Activated T-cell treated with anti-CD3 and anti-CD28 coated beads, Interleukin-2, amount 50 U/mL, for 4 hours (primary cell): Measurements from ENCODE around the gene GREB1L. TPM values are rescaled to one million over a fixed set of nuclear protein-coding genes. Genes with fewer than 3 reads are reported as not detected.
"Not testable (repeated sequence)": the region's sequence is repeated elsewhere in the genome, so short reads cannot be mapped to it uniquely, and the experiment has no call there.

Experiments
- ATAC-seq, 2 donors: fragments of 200-7000 bp; cut with Tn5 transposase; one replicate each; pipeline ENCODE4 v1.10.0; 2021
- DNase-seq: peaks from one replicate; pipeline ENCODE4 v3.0.0-alpha.2; 2020
- H3K27me3 Mint-ChIP-seq: one replicate; pipeline ENCODE4 v1.8.0; 2021; ENCODE audit warnings: low read depth, mixed read lengths
- H3K36me3 Mint-ChIP-seq: one replicate; pipeline ENCODE4 v1.8.0; 2022; ENCODE audit warnings: mixed read lengths; ENCODE audit not compliant: insufficient read depth
- H3K4me1 Mint-ChIP-seq: one replicate; pipeline ENCODE4 v1.8.0; 2021; ENCODE audit warnings: low read depth, mixed read lengths
- H3K4me3 Mint-ChIP-seq: one replicate; pipeline ENCODE4 v1.8.0; 2021; ENCODE audit warnings: mild to moderate bottlenecking, moderate library complexity, mixed read lengths
- H3K9me3 Mint-ChIP-seq: one replicate; pipeline ENCODE4 v1.8.0; 2021; ENCODE audit warnings: mixed read lengths
- total RNA-seq, 3 donors: library from RNA; stranded (reverse); gene quantifications; one replicate each; pipeline ENCODE4 v1.2.1, GENCODE V29; 2021

Gene GREB1L
- total RNA-seq, 3 donors from 2014 or later: 0.03 TPM; not detected in 2

- H3K4me3 Mint-ChIP-seq: no peak overlapping the region
- no peaks in the 10 kb centered on the region for H3K36me3 Mint-ChIP-seq
- H3K27me3 Mint-ChIP-seq: peaks cover 5% of the 10 kb centered on the region
- ATAC-seq (no peak), DNase-seq (no peak)
- H3K4me1 Mint-ChIP-seq: no peaks in the 10 kb centered on the region
- no peaks in the 10 kb centered on the region for H3K9me3 Mint-ChIP-seq
These were observed 63.6 kb downstream of the GREB1L start for GRCh38 chr18:21305621-21306020.

DNA sequence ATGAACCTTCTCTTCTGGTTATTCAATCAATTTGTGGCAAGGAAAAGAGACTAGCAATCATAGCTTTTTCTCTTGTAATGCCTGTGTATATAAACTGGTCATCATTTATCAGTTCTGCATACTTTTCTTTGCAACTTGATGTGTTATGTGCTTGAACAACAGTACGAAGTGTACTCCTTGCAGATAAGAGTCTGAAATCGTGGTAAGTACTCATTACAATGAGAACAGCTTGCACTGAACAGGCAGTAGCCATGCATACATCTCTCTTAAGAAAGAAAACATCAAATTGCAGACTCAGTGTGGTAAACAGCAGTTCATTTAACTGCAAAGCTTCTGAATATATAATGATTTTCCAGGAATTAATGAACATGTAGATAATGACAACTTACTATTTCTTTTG, 64.3 kb downstream of the GREB1L start:
- Mint-ChIP-seq H3K9me3 (no peaks in the 10 kb centered on the region), H3K4me3 (no peak overlapping the region), H3K4me1 (no peaks in the 10 kb centered on the region), H3K27me3 (peaks cover 5% of the 10 kb centered on the region), H3K36me3 (no peaks in the 10 kb centered on the region)
- ATAC-seq (no peak), DNase-seq (no peak)

GRCh38 chr18:21307578-21307977, 65.5 kb downstream of the GREB1L start:
- no peak for DNase-seq
- H3K4me1 Mint-ChIP-seq: no peaks in the 10 kb centered on the region

GRCh38 chr18:21309248-21309647, 67.2 kb downstream of the GREB1L start:
- ATAC-seq: no peak
- Mint-ChIP-seq H3K36me3 (no peaks in the 10 kb centered on the region), H3K4me3 (no peak overlapping the region), H3K27me3 (peaks cover 7% of the 10 kb centered on the region), H3K9me3 (no peaks in the 10 kb centered on the region), H3K4me1 (no peaks in the 10 kb centered on the region)
- no peak for DNase-seq

More at GRCh38 chr18:21307578-21307977, 65.5 kb downstream of the GREB1L start:
- H3K27me3 Mint-ChIP-seq: peaks cover 5% of the 10 kb centered on the region
- ATAC-seq: no peak
- no peaks in the 10 kb centered on the region for H3K9me3 Mint-ChIP-seq
- no peak overlapping the region for H3K4me3 Mint-ChIP-seq
- H3K36me3 Mint-ChIP-seq: no peaks in the 10 kb centered on the region

DNA sequence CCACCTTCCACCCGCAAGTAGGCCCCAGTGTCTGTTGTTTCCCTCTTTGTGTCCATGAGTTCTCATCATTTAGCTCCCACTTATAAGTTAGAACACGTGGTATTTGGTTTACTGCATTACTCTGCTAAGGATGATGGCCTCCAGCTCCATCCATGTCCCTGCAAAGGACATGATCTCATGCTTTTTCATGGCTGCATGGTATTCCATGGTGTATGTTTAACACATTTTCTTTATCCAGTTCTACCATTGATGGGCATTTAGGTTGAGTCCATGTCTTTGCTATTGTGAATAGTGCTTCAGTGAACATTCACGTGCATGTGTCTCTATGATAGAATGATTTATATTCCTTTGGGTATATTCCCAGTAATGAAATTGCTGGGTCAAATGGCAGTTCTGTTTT, 69.9 kb downstream of the GREB1L start:
- not testable (repeated sequence) for H3K4me3 Mint-ChIP-seq, DNase-seq, H3K27me3 Mint-ChIP-seq, H3K9me3 Mint-ChIP-seq, ATAC-seq, H3K36me3 Mint-ChIP-seq, H3K4me1 Mint-ChIP-seq

- H3K27me3 Mint-ChIP-seq: peaks cover 3% of the 10 kb centered on the region
- H3K4me3 Mint-ChIP-seq: no peak overlapping the region
- no peaks in the 10 kb centered on the region for H3K9me3 Mint-ChIP-seq
- ATAC-seq: no peak
- no peaks in the 10 kb centered on the region for H3K4me1 Mint-ChIP-seq
- no peaks in the 10 kb centered on the region for H3K36me3 Mint-ChIP-seq
- DNase-seq: no peak
These were observed 71.5 kb downstream of the GREB1L start for GRCh38 chr18:21313576-21313975.

- Mint-ChIP-seq H3K9me3 (no peaks in the 10 kb centered on the region), H3K4me1 (no peaks in the 10 kb centered on the region), H3K36me3 (no peaks in the 10 kb centered on the region), H3K27me3 (peaks cover 4% of the 10 kb centered on the region), H3K4me3 (no peak overlapping the region)
- DNase-seq (no peak), ATAC-seq (no peak)
These were observed 72.7 kb downstream of the GREB1L start for GRCh38 chr18:21314724-21315123.

DNA sequence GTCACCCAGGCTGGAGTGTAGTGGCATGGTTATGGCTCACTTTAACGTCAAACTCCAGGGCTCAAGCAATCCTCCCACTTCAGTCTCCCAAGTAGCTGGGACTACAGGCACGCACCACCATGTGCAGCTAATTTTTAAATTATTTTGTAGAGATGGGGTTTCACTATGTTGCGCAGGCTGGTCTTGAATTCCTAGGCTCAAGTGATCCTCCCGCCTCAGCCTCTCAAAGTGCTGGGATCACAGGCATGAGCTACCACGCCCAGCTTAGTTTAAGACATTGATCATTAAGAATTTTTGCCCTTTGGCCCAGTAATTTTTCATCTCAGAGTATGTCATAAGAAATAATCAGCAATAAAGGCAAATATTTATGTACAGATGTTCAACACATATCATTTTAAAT, 73.1 kb downstream of the GREB1L start:
- H3K4me3 Mint-ChIP-seq, DNase-seq, H3K27me3 Mint-ChIP-seq, H3K36me3 Mint-ChIP-seq, ATAC-seq, H3K4me1 Mint-ChIP-seq, H3K9me3 Mint-ChIP-seq: not testable (repeated sequence)

- Mint-ChIP-seq H3K36me3 (no peaks in the 10 kb centered on the region), H3K4me3 (no peak overlapping the region), H3K4me1 (no peaks in the 10 kb centered on the region), H3K27me3 (peaks cover 4% of the 10 kb centered on the region), H3K9me3 (no peaks in the 10 kb centered on the region)
- no peak for DNase-seq
- ATAC-seq: no peak
These were observed 73.7 kb downstream of the GREB1L start for GRCh38 chr18:21315741-21316197.

- no peak overlapping the region for H3K4me3 Mint-ChIP-seq
- peaks cover 4% of the 10 kb centered on the region for H3K27me3 Mint-ChIP-seq
- H3K36me3 Mint-ChIP-seq: no peaks in the 10 kb centered on the region
- DNase-seq (no peak), ATAC-seq (no peak)
- H3K4me1 Mint-ChIP-seq: no peaks in the 10 kb centered on the region
- no peaks in the 10 kb centered on the region for H3K9me3 Mint-ChIP-seq
These were observed 74.3 kb downstream of the GREB1L start for GRCh38 chr18:21316296-21316695.

DNA sequence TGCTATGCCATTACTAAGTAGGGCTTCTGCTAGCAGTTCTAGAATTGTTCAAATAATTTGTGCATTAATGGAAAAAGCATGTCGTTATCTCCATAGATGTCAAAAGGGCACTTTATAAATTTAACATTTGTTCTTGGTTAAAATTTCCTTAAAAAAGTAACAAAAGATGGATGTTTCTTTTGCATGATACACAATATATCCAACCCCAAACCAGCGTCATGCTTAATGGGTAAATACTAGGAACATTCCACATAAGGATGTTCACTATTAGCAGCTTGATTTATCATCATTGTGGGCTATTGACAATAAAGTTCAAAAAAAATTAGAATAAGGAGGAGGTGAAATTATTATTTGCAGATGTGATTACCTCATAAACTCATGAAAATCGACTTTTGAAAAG, 79.7 kb downstream of the GREB1L start:
- H3K27me3 Mint-ChIP-seq: peaks cover 2% of the 10 kb centered on the region
- H3K4me1 Mint-ChIP-seq: no peaks in the 10 kb centered on the region
- no peak overlapping the region for H3K4me3 Mint-ChIP-seq
- H3K9me3 Mint-ChIP-seq: no peaks in the 10 kb centered on the region
- no peak for DNase-seq
- no peaks in the 10 kb centered on the region for H3K36me3 Mint-ChIP-seq
- ATAC-seq: no peak

DNA sequence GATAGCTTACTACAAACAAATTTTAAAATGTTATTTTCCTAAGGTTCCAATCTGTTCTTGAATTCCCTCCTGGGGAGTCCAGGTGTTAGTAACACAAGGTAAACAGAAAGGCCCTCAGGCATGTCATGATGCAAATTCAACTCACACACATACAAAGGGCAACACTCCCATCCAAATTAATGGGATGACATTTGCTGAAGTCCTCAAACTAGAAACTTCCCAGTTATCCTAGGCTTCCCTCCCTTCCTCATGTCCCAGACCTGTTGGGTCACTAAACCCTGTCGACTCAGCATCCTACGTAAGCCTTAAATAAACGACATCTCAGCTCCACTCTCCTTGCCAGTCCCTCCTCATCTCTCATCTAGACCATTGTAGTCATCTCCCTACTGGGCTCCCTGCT, 85.1 kb downstream of the GREB1L start:
- no peaks in the 10 kb centered on the region for H3K36me3 Mint-ChIP-seq
- H3K9me3 Mint-ChIP-seq: no peaks in the 10 kb centered on the region
- ATAC-seq (no peak), DNase-seq (no peak)
- no peak overlapping the region for H3K4me3 Mint-ChIP-seq
- peaks cover 3% of the 10 kb centered on the region for H3K27me3 Mint-ChIP-seq
- H3K4me1 Mint-ChIP-seq: no peaks in the 10 kb centered on the region

GRCh38 chr18:21330122-21330701, 88.2 kb downstream of the GREB1L start:
- DNase-seq (no peak), ATAC-seq (no peak)
- Mint-ChIP-seq H3K4me1 (no peaks in the 10 kb centered on the region), H3K9me3 (no peaks in the 10 kb centered on the region), H3K27me3 (peaks cover 3% of the 10 kb centered on the region), H3K4me3 (no peak overlapping the region), H3K36me3 (no peaks in the 10 kb centered on the region)

GRCh38 chr18:21331065-21331464, 89.0 kb downstream of the GREB1L start:
- DNase-seq: no peak
- Mint-ChIP-seq H3K36me3 (no peaks in the 10 kb centered on the region), H3K27me3 (peaks cover 3% of the 10 kb centered on the region), H3K9me3 (no peaks in the 10 kb centered on the region), H3K4me1 (no peaks in the 10 kb centered on the region), H3K4me3 (no peak overlapping the region)
- no peak for ATAC-seq

- H3K4me1 Mint-ChIP-seq: no peaks in the 10 kb centered on the region
- no peaks in the 10 kb centered on the region for H3K36me3 Mint-ChIP-seq
- DNase-seq: no peak
- H3K9me3 Mint-ChIP-seq: no peaks in the 10 kb centered on the region
- H3K4me3 Mint-ChIP-seq: no peak overlapping the region
- H3K27me3 Mint-ChIP-seq: peaks cover 2% of the 10 kb centered on the region
- ATAC-seq: no peak
These were observed 94.0 kb downstream of the GREB1L start for GRCh38 chr18:21335927-21336488.
